CD4-positive, alpha-beta T cell treated with Interleukin-17A for 4 hours (primary cell): Measurements from ENCODE around the gene BAHCC1.

Experiments used
- DNase-seq: peaks from one replicate; pipeline ENCODE4 v3.0.0-alpha.2; 2020; ENCODE audit warnings: mixed read lengths

Gene BAHCC1

DNA sequence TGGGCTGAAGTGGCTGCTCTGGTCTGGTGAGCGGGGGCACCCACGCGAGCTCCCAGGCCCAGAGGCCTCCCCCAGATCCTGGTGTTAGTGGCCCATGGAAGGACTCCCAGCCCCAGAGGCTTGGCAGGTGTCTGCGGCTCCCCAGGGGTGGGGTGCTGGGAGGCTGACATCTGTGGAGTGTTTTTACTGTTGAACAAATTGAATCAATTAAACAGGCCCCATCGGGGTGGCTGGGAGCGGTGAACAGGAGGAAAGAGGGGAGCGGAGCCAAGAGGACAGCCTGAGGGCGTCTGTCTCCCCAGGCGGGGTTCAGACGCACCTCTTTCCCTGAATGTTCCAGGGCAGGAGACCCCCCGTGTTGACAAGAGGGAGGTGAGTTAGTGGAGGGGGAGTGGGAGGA is 87.4 kb downstream of the BAHCC1 start:
- no peak for DNase-seq

GRCh38 chr17:81483085-81483861 is 88.0 kb downstream of the BAHCC1 start:
- no peak for DNase-seq

GRCh38 chr17:81483862-81484194 is 88.6 kb downstream of the BAHCC1 start:
- no peak for DNase-seq

GRCh38 chr17:81484195-81484979 is 89.1 kb downstream of the BAHCC1 start:
- peak; percentile 91 for DNase-seq

- no peak for DNase-seq
Observed at GRCh38 chr17:81486199-81486810, 91.0 kb downstream of the BAHCC1 start.

- no peak for DNase-seq
Observed at GRCh38 chr17:81487089-81487486, 91.8 kb downstream of the BAHCC1 start.

DNA sequence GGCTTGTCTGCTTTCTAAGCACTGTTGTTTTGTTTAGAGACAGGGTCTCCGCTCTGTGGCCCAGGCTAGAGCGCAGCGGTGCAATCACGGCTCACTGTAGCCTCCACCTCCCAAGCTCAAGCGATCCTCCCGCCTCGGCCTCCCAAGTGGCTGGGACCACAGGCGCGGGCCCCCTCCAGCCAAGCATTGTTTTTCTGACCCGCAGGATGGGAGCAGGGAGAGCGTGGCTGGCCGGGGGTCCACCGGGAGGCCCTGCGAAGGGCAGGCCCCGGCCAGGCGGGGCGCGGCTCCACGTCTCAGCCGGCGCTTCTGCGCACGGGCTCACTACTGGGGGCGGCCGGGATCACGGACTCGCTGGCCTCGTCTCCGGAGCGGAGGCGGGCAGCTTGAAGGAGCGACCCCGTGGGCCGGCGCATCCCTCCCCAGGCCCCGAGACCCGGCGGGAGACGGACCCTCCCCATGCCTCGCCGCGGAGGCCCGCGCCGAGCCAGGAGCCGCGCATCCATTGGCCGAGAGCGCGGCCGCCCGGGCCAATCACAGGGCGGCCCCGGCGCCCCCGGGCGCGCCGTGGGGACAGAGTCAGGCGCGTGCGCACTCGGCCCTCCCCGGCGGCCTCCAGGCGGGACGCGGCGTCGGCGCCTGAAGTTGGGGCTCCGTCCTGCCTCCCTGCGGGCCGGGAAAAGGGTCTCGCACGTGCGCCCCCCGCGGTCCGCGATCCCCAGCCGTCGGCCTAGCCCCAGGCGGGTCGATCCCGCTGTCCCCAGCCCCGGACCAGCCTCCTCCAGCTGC is 92.4 kb downstream of the BAHCC1 start:
- peak; percentile 90 for DNase-seq

- no peak for DNase-seq
Observed at GRCh38 chr17:81488276-81488860, 93.1 kb downstream of the BAHCC1 start.

DNA sequence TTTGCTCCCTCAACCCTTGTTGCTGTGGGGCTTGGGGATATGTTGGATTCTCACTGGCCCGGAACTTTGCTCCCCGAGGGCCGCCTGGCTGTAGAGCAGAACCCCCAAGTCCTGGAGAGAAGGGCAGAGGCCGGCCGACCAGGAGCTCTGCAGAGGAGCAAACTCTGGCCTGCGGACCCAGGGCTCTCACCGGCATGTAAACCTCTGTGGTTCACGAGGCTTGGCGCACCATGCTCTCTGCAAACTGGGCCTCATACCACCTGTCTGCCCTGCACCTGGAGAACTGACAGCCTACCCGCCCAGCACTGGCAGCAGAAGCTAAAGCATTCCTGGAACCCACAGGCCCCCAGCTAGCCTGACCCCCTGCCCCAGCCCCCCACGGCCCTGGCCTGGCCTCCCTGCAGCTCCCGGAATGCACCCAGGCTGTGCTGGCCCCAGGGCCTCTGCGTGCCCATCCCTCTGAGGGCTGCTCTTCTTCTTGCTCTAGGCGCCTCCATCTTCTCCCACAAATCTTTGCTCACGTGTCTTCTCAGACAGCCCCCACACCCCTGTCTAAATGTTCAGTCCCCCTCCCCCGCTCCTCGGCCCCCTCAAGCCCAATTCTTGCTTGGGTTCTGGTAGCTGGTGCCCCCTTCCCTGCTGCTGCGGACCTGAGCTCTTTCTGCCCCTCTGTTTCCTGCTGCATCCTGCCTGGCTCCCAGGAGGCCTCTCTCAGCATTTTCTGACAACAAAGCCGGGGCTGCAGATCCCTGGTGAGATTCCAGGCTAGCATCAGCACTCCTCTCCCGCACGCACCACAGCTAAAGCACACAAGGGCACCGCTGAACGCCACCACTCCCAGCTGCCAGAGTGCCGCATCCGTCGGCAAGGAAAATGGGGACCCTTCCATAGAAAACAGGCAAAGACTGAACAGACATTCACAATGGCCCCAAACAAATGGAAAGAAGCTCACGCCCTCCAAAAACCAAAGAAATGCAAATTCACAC is 94.0 kb downstream of the BAHCC1 start:
- no peak for DNase-seq

GRCh38 chr17:81489998-81490992 is 95.0 kb downstream of the BAHCC1 start:
- DNase-seq = no peak

- no peak for DNase-seq
Observed at GRCh38 chr17:81491181-81491581, 95.9 kb downstream of the BAHCC1 start.

- DNase-seq = no peak
Observed at GRCh38 chr17:81491761-81492160, 96.5 kb downstream of the BAHCC1 start.

DNA sequence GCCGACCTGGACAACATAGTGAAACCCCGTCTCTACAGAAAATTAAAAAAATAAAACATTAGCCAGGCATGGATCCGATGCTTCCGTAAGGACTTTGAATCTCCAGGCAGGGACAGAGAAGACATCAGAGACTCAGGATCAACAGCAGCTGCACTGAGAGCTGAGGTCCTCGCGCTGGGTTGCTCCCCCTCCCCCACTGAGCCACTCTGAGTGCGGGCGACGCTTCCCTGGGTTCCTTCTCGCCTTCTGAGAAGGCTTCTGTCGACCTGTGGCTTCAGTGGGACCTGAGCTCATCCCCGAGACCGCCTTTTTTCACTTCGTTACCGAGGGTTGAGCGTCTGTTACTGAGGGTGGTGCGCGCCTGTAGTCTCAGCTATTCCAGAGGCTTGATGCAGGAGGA is 96.9 kb downstream of the BAHCC1 start:
- no peak for DNase-seq

- no peak for DNase-seq
Observed at GRCh38 chr17:81492706-81493105, 97.4 kb downstream of the BAHCC1 start.

GRCh38 chr17:81493198-81494038 is 98.2 kb downstream of the BAHCC1 start:
- DNase-seq = no peak

GRCh38 chr17:81494626-81495377 is 99.5 kb downstream of the BAHCC1 start:
- no peak for DNase-seq

DNA sequence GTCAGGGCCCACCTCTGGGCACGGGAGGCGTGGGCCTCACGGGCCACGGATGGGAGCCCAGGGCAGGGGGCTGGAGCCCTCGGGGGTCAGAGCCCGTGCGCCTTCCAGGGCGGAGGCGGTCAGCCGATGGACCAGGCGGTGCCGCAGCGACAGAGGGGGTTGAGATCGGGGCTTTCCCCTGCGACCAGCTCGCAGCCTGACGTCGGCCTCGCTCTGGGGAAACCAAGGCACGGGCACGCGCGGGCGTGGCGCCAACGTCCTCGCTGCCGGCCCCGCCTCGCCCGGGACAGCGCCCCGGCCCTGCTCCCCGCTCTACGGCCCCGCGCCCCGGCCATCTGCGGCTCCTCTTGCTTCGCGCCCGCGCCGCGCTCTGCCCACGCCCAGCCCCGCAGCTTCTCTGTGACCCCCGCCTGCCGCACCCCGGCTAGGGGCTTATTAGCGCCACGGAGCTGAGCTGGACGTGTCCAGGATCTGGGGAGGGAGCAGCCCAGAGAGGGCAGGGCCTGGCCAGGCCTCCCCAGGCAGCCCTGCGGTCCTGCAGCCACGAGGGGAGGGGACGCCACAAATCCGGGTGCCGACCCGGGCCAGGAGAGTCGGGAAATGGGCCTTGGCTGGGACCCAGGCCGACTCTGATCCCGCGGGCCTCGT is 103.8 kb downstream of the BAHCC1 start:
- DNase-seq = no peak

GRCh38 chr17:81499601-81499970 is 104.3 kb downstream of the BAHCC1 start:
- DNase-seq = no peak
